HT-29 (cell line): ENCODE measurements around the gene PAM16. TPM values are rescaled to one million over a fixed set of nuclear protein-coding genes. Genes with fewer than 3 reads are reported as not detected.
"Not testable (repeated sequence)": the region's sequence is repeated elsewhere in the genome, so short reads cannot be mapped to it uniquely, and the experiment has no call there.

ENCODE experiments used
- DNase-seq: peaks from one replicate; pipeline ENCODE4 v3.0.0-alpha.2; 2015; ENCODE audit warnings: low spot score
- total RNA-seq: library from RNA; depleted of rRNA; stranded (reverse); fragments of >200 nt; shearing (Covaris generic); gene quantifications from 2 replicates; pipeline ENCODE4 v1.2.3, GENCODE V29; 2014

PAM16 gene
- total RNA-seq, 1 experiment from 2014 or later = 159 TPM

GRCh38 chr16:4336701-4337539 is 14.2 kb downstream of the PAM16 start:
- no peak for DNase-seq

GRCh38 chr16:4334724-4335495 is 16.2 kb downstream of the PAM16 start:
- no peak for DNase-seq

GRCh38 chr16:4333714-4334113 is 17.4 kb downstream of the PAM16 start:
- DNase-seq = not testable (repeated sequence)

DNA sequence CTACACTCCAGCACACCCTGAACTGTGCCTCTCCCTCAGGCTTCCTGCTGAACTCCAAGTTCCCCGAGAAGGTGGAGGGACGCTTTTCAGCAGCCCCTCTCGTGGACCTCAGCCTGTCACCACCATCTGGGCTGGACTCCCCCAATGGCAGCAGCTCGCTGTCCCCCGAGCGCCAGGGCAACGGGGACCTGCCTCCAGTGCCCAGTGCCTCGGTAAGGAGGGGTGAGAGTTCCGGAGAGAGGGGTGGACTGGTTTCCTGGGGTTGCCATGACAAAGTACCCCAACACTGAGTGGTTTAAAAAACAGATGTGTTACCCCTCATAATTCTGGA is 17.8 kb downstream of the PAM16 start:
- DNase-seq = no peak

- DNase-seq = no peak
Measured at GRCh38 chr16:4332623-4333307, 18.4 kb downstream of the PAM16 start.

GRCh38 chr16:4332083-4332482 is 19.0 kb downstream of the PAM16 start:
- no peak for DNase-seq

DNA sequence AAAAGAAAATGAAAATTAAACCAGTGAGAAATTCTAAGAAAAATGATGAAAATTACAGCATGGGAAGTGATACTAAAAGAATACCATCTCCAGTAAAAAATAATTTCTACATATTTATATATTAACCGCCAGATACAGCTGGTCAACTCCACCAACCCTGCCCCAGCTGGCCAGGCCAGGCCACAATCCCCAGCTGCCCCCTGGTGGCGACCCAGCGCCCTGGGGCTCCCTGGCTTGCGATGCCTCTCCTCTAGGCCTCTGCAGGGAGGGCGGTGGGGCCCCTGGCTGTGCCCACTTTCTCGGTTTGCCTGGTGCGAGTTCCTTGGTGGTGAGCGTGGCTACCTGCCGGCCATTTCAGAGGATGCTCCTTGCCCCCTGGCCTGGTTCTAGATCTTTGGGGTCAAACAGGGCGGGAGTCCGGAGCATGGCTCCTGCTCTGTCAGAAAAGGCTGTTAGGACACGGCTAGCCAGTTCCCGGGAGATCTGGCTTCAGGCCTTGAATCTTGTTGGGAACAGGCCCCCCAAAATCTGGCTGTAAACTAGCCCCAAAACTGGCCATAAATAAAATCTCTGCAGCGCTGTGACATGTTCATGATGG is 20.7 kb downstream of the PAM16 start:
- peak; percentile 80 for DNase-seq

DNA sequence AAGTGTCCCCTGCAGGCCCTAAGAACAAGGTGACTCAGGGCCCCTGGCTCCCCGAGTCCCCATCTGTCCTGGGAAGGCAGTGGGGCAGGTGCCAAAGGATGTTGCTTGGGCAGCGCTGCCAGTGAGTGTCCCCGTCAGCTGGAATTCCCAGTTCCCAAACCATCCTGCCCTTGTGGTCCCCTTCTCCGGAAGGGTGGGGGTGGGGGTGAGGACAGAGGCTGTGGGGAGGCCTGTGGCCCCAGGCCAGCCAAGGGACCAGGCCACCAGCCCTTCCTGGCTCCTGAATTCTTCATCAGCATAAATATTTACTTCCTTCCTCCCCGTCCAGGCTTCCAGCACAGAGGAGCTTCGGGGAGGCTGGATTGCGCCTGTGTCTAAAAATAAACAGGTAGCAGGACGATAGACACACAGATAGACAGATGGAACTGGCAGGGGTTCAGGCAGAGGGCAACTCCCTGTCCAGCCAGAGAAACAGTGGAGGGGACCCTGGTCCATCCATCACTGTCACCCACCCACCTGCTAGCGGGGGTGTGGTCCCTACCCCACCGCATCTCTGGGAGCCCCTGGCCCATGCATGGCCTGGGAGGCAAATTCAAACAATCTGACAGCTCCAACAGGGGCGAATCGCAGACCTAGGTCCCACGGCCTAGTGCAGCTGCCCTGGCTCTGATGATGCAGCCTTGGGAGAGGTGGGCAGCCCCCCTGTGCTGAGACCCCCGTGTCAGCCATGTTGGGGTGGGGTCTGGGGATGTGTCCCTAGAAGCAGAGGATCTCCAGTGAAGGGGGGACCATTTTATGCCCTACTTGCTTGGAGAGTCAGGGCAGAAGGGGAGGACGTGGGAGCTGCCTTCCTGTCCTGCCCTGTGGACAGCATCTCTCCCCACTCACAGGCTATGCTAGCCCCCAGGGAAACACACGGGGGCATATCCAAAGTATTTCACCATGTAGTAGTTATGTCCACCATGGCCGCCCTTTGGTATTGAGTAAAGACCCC is 22.0 kb downstream of the PAM16 start:
- DNase-seq = no peak

DNA sequence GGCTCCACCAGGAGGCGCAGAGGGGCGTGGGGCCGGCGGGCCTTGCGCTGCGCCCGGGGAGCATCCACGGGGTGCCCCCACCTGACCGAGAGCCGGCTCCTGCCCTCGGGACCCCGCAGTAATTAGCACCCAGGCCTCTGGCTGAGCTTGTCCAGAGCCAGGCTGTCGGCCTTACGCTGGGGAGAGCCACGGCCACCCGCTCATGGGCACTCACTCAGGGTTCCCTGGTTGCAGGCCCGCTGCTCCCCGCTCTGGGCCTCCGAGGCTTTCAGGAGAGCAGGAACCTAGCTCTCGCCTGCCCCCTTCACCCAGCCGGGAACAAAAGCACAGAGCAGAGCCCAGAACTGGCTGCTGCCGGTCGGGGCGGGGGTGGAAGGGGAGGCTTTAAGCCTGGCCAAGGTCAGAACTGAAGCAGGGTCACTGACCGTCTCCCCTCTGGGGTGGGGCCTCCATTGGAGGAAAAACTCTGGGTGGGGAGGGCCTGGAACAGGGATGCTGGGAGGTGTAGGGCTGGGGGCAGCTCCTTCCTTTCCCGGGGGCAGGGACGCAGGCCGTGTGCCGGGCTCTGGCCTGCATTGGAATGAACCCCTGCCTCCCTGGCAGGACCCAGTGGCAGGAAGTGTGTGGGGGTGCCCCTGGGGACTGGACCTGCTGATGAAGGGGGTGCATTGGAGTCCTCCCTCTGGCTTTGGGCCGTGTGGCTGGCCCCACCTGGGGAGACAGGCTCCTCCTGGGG is 22.9 kb downstream of the PAM16 start:
- peak; percentile 85 for DNase-seq

GRCh38 chr16:4327386-4328045 is 23.6 kb downstream of the PAM16 start:
- no peak for DNase-seq

GRCh38 chr16:4325253-4325758 is 25.8 kb downstream of the PAM16 start:
- no peak for DNase-seq

- no peak for DNase-seq
Measured at GRCh38 chr16:4324492-4325252, 26.4 kb downstream of the PAM16 start.

DNA sequence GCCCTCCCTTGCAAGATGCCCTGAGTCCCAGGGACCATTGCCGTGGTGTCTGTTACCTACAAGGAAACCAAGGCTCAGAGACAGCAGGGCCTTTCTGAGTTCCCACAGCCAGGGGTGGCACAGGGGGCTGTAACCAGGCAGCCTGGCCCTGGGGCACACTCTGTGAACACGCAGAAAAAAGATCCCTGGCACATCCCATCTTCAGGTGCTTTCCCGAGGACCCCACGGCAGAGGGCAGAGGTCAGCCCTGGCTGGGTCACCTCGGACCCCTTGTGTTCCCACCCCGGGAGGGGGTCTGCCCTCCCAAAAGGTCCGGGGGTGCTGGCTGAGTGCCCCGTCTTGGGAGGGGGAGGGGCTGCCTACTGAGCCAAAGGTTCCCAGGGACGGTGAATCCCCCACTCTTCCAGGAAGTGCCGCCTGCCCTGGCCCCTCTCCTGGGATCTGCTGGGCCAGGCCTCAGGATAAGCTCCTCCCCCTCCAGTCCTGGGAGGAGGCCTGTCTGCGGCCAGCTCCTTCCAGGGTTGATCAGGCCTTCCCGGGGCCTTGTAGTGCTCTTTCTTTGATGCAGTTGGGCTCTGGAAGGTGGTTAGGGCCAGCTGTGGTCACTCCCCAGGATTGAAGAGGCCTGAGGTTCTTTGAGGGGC is 27.2 kb downstream of the PAM16 start:
- peak; percentile 69 for DNase-seq

GRCh38 chr16:4323071-4323844 is 27.9 kb downstream of the PAM16 start:
- peak; percentile 74 for DNase-seq

DNA sequence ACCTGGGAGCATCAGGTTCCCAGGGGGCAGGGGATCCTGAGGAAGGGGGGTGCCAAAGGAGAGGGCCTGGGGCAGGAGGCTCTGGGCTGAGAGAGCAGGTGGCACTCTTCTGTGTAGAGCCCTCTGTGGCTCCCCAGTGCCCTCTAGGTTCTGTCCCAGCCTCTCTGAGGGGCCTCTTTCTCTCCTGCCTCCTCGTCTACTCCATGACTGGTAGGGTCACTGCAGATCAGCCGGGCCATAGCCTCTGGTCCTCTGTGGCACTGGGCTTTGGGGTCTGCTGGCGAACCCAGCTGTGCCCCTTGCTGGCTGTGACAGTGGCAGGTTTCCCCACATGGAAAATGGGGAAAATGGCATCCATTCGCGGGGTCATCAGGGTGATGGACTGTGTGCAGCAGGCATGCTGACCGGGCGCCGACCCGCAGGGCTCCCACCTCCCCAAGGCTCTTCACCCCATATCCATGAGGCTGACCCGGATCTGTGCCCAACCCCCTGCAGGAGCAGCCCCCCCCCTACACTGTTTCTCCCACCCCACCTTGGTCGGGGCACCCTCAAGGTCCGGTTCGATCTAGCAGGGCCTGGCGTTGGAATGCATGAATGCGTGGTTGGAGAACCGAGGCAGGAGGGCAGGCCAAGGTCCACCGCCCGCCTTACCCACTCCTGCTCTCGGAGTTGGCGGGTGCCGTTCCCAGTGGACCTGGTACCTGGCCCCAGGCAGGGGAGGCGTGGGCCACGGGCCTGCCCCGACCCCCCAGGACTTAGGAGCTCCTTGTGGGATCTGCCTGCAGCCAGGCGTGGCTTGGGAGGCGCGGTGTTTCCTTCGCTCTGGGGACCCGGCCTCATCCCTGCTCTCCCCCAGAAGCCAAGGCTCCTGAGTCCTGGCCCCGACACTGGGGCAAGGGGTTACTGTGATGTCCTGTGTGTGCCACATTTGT is 28.7 kb downstream of the PAM16 start:
- no peak for DNase-seq
